GM19035 (cell line): ENCODE results near the gene HTD2.
A peak's percentile ranks its signal among the peaks of the same experiment; 100 is the strongest.

Experiments
- ATAC-seq: cut with Tn5 transposase; IDR thresholded peaks from one replicate; pipeline ENCODE4 v1.9.1; 2021; ENCODE audit not compliant: unreplicated experiment

Gene HTD2

GRCh38 chr3:58355179-58355578 lies 48.9 kb downstream of the HTD2 start:
- ATAC-seq = peak; percentile 62

- no peak for ATAC-seq
These were observed 49.7 kb downstream of the HTD2 start for GRCh38 chr3:58356054-58356453.

- ATAC-seq = no peak
These were observed 51.1 kb downstream of the HTD2 start for GRCh38 chr3:58357402-58357801.

GRCh38 chr3:58358092-58358491 lies 51.8 kb downstream of the HTD2 start:
- no peak for ATAC-seq

- no peak for ATAC-seq
These were observed 52.5 kb downstream of the HTD2 start for GRCh38 chr3:58358808-58359207.

GRCh38 chr3:58359621-58360020 lies 53.3 kb downstream of the HTD2 start:
- no peak for ATAC-seq

- no peak for ATAC-seq
These were observed 55.5 kb downstream of the HTD2 start for GRCh38 chr3:58361866-58362265.

GRCh38 chr3:58366699-58367098 lies 60.4 kb downstream of the HTD2 start:
- ATAC-seq = no peak

GRCh38 chr3:58369038-58369437 lies 62.7 kb downstream of the HTD2 start:
- no peak for ATAC-seq
